Spleen (tissue), 11 donors: Measurements from ENCODE around the gene ATM. TPM values are rescaled to one million over a fixed set of nuclear protein-coding genes. Genes with fewer than 3 reads are reported as not detected.

ENCODE experiments used
- DNase-seq: peaks from one replicate; pipeline ENCODE4 v3.0.0-alpha.2; 2020
- H3K27ac ChIP-seq, 8 donors: fragments of 200-600 bp; sonication (generic) in 7 of 8; 1 replicate in 4 of 8; 2 replicates in 4 of 8; pipeline versions ENCODE4 v1.5.0 to v1.8.0; 2016 to 2021; ENCODE audit warnings: inconsistent platforms in 4 of 8, mild to moderate bottlenecking in 4 of 8, moderate library complexity in 1 of 8
- H3K27me3 ChIP-seq, 7 donors: fragments of 200-600 bp; sonication (generic) in 6 of 7; replicated peaks in 1 of 7; 1 replicate in 4 of 7; 2 replicates in 3 of 7; pipeline versions ENCODE4 v1.5.0 to v1.8.0; 2016 to 2021; ENCODE audit warnings: inconsistent platforms in 3 of 7, mild to moderate bottlenecking in 1 of 7
- H3K36me3 ChIP-seq, 6 donors: fragments of 200-600 bp; sonication (generic) in 5 of 6; 1 replicate in 4 of 6; 2 replicates in 2 of 6; pipeline versions ENCODE4 v1.5.0 to v1.8.0; 2016 to 2021; ENCODE audit warnings: inconsistent platforms in 2 of 6
- H3K4me1 ChIP-seq, 6 donors: fragments of 200-600 bp; sonication (generic) in 5 of 6; 1 replicate in 3 of 6; 2 replicates in 3 of 6; pipeline versions ENCODE4 v1.5.0 to v1.8.0; 2016 to 2021; ENCODE audit warnings: inconsistent platforms in 3 of 6
- H3K4me3 ChIP-seq, 8 donors: fragments of 200-600 bp; sonication (generic) in 7 of 8; 1 replicate in 4 of 8; 2 replicates in 4 of 8; pipeline versions ENCODE4 v1.5.0 to v1.8.0; 2016 to 2021; ENCODE audit warnings: inconsistent platforms in 4 of 8, mild to moderate bottlenecking in 4 of 8, moderate library complexity in 2 of 8
- H3K9me3 ChIP-seq, 8 donors: fragments of 200-600 bp; sonication (generic) in 7 of 8; 1 replicate in 4 of 8; 2 replicates in 4 of 8; pipeline versions ENCODE4 v1.5.0 to v1.8.0; 2016 to 2021; ENCODE audit warnings: inconsistent platforms in 4 of 8
- POLR2A ChIP-seq, 3 donors: fragments of 450-650 bp; IDR thresholded peaks; one replicate each; pipeline ENCODE4 v1.5.1; 2017; ENCODE audit warnings: antibody characterized with exemption in 3 of 3, mild to moderate bottlenecking in 1 of 3
- POLR2AphosphoS5 ChIP-seq, 3 donors: sonication (generic); formaldehyde crosslinking; IDR thresholded peaks; one replicate each; pipeline ENCODE4 v1.5.1; 2017; ENCODE audit warnings: antibody characterized with exemption in 3 of 3
- WGBS, 5 donors: extraction: QIAGEN DNeasy Blood & Tissue Kit in 3 of 5; methylation state at CpG; one replicate each; pipeline versions ENCODE4 v1.1.5 to v1.1.7; 2013 to 2018; 5-methylcytosine and 5-hydroxymethylcytosine counted together
- intact Hi-C: fragments of 100-400 bp; cut with DNase I; formaldehyde crosslinking; loops from one replicate; pipeline ENCODE4 v1.15.0; 2023; ENCODE audit warnings: low total_unique reads
- polyA plus RNA-seq, 3 donors: library from polyadenylated mRNA; stranded (reverse); fragments of 200-250 nt; gene quantifications; one replicate each; pipeline ENCODE4 v1.2.1, GENCODE V29; 2013
- total RNA-seq, 7 donors: library from RNA; depleted of rRNA in 3 of 7; stranded (reverse); fragments of >200 nt in 3 of 7; fragmentation: NEBNext Ultra II Directional in 4 of 7; extraction: Animal tissue kit (Norgen Biotek cat#: 25700) in 4 of 7; gene quantifications; one replicate each; pipeline versions ENCODE4 v1.1.0 to v1.2.1, GENCODE V29; 2016 to 2021
- TF ChIP-seq, protein P1 (sequence below), 11 experiments: fragments of 200-600 bp in 7 of 11; fragments of 450-650 bp in 4 of 11; sonication (generic) in 4 of 11; IDR thresholded peaks in 8 of 11; conservative IDR thresholded peaks in 3 of 11; 1 replicate in 7 of 11; 2 replicates in 4 of 11; pipeline versions ENCODE4 v1.4.0 to v1.8.0; 2016 to 2021; ENCODE audit warnings: antibody characterized with exemption in 11 of 11, inconsistent platforms in 4 of 11, mild to moderate bottlenecking in 1 of 11
- donor health status: healthy with polysubstance abuse.
- donor health status: DM: no; HTN: no; CAD: no; lungs with moderate emphysema.
- donor health status: DM: no; HTN: no; CAD: no.
- donor health status: Bipolar disorder and iron deficiency.
- donor health status: healthy.
- donor health status: DM: no; HTN: no; CAD: no.
- donor health status: DM: yes; HTN: yes; CAD: no.

The ATM gene
- total and polyA plus RNA-seq, 10 donors: 33.1 to 408 (median 228) TPM

DNA sequence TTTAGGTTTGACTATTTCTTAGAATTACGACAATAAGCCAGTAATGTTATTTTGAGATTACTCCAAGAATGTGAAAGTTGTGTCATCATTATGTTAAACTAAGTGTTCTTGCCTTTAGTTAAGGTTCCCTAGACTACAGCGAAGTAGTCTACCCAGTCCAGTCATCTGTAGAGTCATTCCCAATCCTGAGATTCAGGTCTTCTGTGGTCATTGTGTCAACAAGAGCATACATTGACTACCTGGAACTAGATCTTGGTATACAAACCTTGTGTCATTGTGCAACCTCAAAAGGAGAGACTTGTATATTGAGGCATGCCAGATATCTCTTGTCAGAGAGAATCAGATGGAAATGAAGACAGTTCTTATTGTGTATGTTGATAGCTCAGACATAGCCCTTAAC is 115.9 kb downstream of the ATM start:
- H3K4me3 ChIP-seq: no peak overlapping the region
- H3K36me3 ChIP-seq: peaks cover 1 to 87% (median 40%) of the 10 kb centered on the region in 6 donors
- no peaks in the 10 kb centered on the region for H3K9me3 ChIP-seq
- H3K27me3 ChIP-seq: no peaks in the 10 kb centered on the region
- no peak for TF ChIP-seq POLR2A (IDR thresholded peaks at IDR 0.05)
- no peak overlapping the region for H3K27ac ChIP-seq
- DNase-seq: no peak
- intact Hi-C loops: no loop called here
- WGBS, 5 donors: 95 to 98% (median 96%) methylated on average over 2 of the region's 2 CpGs
- no peaks in the 10 kb centered on the region for H3K4me1 ChIP-seq

DNA sequence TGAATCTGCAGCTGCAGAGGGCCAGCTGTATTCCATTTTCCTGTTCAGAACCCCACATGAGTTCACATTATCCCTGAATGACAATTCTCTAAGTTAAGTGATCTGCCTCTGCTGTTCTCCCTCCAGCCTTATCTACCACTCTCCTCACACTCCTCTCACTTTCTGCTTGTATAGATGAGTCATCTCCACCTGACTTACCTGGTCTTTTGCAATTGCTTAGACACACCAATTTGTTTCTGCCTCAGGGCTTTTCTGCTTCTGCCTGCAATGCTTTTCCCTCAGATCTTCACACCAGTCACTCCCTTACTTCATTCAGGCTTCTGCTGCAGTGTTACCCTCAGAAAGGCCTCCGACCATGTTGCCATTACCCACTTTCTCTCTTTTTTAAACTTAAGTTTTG is 118.1 kb downstream of the ATM start:
- Histone ChIP-seq H3K9me3 (no peaks in the 10 kb centered on the region), H3K4me1 (no peaks in the 10 kb centered on the region), H3K4me3 (no peak overlapping the region), H3K27ac (no peak overlapping the region), H3K36me3 (peaks cover 0 to 87% (median 27%) of the 10 kb centered on the region in 6 donors), H3K27me3 (no peaks in the 10 kb centered on the region)
- no peak for TF ChIP-seq POLR2A (IDR thresholded peaks at IDR 0.05)
- no peak for TF ChIP-seq POLR2AphosphoS5 (IDR thresholded peaks at IDR 0.05)
- TF ChIP-seq, protein P1, sequence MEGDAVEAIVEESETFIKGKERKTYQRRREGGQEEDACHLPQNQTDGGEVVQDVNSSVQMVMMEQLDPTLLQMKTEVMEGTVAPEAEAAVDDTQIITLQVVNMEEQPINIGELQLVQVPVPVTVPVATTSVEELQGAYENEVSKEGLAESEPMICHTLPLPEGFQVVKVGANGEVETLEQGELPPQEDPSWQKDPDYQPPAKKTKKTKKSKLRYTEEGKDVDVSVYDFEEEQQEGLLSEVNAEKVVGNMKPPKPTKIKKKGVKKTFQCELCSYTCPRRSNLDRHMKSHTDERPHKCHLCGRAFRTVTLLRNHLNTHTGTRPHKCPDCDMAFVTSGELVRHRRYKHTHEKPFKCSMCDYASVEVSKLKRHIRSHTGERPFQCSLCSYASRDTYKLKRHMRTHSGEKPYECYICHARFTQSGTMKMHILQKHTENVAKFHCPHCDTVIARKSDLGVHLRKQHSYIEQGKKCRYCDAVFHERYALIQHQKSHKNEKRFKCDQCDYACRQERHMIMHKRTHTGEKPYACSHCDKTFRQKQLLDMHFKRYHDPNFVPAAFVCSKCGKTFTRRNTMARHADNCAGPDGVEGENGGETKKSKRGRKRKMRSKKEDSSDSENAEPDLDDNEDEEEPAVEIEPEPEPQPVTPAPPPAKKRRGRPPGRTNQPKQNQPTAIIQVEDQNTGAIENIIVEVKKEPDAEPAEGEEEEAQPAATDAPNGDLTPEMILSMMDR (IDR thresholded peaks at IDR 0.05 in 8 of 11, conservative IDR thresholded peaks at IDR 0.05 in 3 of 11): no peak
- intact Hi-C loops: no loop called here
- 95 to 98% (median 96%) methylated on average over 1 of the region's 1 CpG for WGBS, 5 donors
- no peak for DNase-seq

DNA sequence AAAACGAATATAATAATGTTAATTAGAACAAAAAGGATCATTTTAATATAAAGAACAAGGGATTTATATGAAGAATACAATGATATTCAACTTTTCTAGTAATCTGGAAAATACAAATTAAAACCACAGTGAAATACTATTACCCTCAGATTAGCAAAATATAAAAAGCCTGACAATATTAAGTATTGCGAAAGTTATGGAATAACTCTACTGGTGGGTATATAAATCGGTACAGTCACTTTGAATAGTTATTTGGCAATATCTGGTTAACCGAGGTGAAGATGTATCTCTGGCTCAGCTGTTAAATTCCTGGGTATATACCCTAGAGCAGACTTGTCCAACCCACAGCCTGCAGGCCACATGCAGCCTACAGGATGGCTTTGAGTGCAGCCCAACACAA is 118.8 kb downstream of the ATM start:
- Histone ChIP-seq H3K27ac (no peak overlapping the region), H3K4me3 (no peak overlapping the region), H3K4me1 (no peaks in the 10 kb centered on the region), H3K9me3 (no peaks in the 10 kb centered on the region), H3K27me3 (no peaks in the 10 kb centered on the region), H3K36me3 (peaks cover 0 to 87% (median 26%) of the 10 kb centered on the region in 6 donors)
- DNase-seq: no peak
- intact Hi-C loops: no loop called here
- whole genome bisulfite sequencing, 5 donors: 88 to 95% (median 92%) methylated on average over 4 of the region's 4 CpGs
- TF ChIP-seq POLR2AphosphoS5 (IDR thresholded peaks at IDR 0.05): no peak
- no peak for TF ChIP-seq POLR2A (IDR thresholded peaks at IDR 0.05)
- TF ChIP-seq, protein P1 (IDR thresholded peaks at IDR 0.05 in 8 of 11, conservative IDR thresholded peaks at IDR 0.05 in 3 of 11): no peak

DNA sequence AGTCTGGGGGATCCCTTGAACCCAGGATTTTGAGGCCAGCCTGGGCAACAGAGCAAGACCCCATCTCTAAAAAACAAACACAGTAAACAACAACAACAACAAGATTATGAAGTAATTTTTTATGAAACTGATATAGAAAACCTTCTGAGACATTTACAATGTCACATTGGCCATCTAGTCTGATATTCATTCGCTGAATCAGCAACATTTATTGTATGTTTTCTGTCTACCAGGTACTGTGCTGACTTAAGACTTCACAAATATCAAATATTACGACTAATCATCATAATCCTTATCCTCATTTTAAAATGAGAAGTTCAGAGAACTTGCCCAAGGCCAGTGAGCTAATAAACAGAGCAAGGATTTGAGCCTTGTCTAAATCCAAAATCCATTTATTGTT is 120.8 kb downstream of the ATM start:
- H3K4me3 ChIP-seq: no peak overlapping the region
- TF ChIP-seq POLR2A (IDR thresholded peaks at IDR 0.05): no peak
- no peak for TF ChIP-seq POLR2AphosphoS5 (IDR thresholded peaks at IDR 0.05)
- TF ChIP-seq, protein P1 (IDR thresholded peaks at IDR 0.05 in 8 of 11, conservative IDR thresholded peaks at IDR 0.05 in 3 of 11): no peak
- H3K27me3 ChIP-seq: no peaks in the 10 kb centered on the region
- no peaks in the 10 kb centered on the region for H3K4me1 ChIP-seq
- no peaks in the 10 kb centered on the region for H3K9me3 ChIP-seq
- H3K36me3 ChIP-seq: peaks cover 0 to 87% (median 26%) of the 10 kb centered on the region in 6 donors
- intact Hi-C loops: no loop called here
- no peak for DNase-seq
- WGBS, 5 donors: 95 to 100% (median 97%) methylated on average over 2 of the region's 2 CpGs
- H3K27ac ChIP-seq: no peak overlapping the region

DNA sequence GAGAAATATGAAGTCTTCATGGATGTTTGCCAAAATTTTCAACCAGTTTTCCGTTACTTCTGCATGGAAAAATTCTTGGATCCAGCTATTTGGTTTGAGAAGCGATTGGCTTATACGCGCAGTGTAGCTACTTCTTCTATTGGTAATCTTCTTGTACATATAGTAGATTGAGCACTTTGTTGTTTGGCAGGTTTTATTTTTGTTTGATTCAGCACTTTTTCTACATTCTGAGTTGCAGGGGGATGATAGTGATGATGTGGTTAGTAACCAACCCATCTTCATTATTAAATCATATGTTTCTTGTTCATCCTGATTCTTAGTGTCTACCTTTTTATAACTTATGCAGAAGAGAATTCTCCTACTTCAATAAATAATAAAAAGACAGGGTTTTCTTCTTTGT is 122.9 kb downstream of the ATM start:
- TF ChIP-seq POLR2AphosphoS5 (IDR thresholded peaks at IDR 0.05) (no peak), POLR2A (IDR thresholded peaks at IDR 0.05) (no peak)
- TF ChIP-seq, protein P1 (IDR thresholded peaks at IDR 0.05 in 8 of 11, conservative IDR thresholded peaks at IDR 0.05 in 3 of 11): no peak
- intact Hi-C loops: no loop called here
- 96 to 98% (median 97%) methylated on average over 4 of the region's 4 CpGs for WGBS, 5 donors

More for the DNA sequence above, 122.9 kb downstream of the ATM start:
- Histone ChIP-seq H3K36me3 (peaks cover 0 to 87% (median 43%) of the 10 kb centered on the region in 6 donors), H3K4me3 (no peak overlapping the region), H3K4me1 (no peaks in the 10 kb centered on the region), H3K27ac (no peak overlapping the region), H3K9me3 (no peaks in the 10 kb centered on the region), H3K27me3 (no peaks in the 10 kb centered on the region)
- no peak for DNase-seq
